Thyroid gland (tissue), 4 donors: ENCODE results near the gene MGAT1.

Experiments
- CTCF ChIP-seq, 6 experiments: fragments of 200-600 bp in 3 of 6; fragments of 450-650 bp in 3 of 6; sonication (generic) in 3 of 6; IDR thresholded peaks; one replicate each; pipeline ENCODE4 v1.5.1; 2016 to 2019; ENCODE audit warnings: antibody characterized with exemption in 6 of 6, mild to moderate bottlenecking in 2 of 6, inconsistent platforms in 1 of 6, moderate library complexity in 1 of 6
- POLR2A ChIP-seq, 2 donors: fragments of 450-650 bp; IDR thresholded peaks; one replicate each; pipeline ENCODE4 v1.6.1; 2017; ENCODE audit warnings: antibody characterized with exemption in 2 of 2, mild to moderate bottlenecking in 2 of 2, moderate library complexity in 1 of 2

DNA sequence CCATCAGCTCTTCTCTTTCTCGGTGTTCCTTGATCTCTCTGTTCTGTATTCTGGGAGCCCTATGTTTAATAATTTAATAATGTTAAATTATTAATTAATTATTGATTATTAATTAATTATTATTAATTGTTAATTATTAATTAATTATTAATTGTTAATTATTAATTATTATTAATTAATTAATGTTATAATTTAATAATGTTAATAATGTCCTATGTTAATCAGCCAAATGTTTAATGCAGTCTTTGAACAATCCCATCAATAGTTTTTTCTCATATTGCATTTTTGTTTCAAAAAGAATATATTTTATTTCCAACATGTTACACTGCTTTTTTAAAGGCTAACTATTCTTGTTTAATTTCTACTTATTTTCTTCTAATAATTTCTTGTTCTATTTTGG lies 26.2 kb downstream of the MGAT1 start:
- no peak for TF ChIP-seq CTCF (IDR thresholded peaks at IDR 0.05)
- no peak for TF ChIP-seq POLR2A (IDR thresholded peaks at IDR 0.05)
